Testis (tissue), 2 donors: Measurements from ENCODE around the gene CAMKMT.

Source experiments
- POLR2A ChIP-seq: fragments of 450-650 bp; IDR thresholded peaks from one replicate; pipeline ENCODE4 v1.6.1; 2017; ENCODE audit warnings: antibody characterized with exemption, mild to moderate bottlenecking, moderate library complexity
- TF ChIP-seq, protein P1 (sequence below), 3 experiments: fragments of 450-650 bp in 2 of 3; fragments of 200-600 bp in 1 of 3; sonication (generic) in 1 of 3; IDR thresholded peaks; one replicate each; pipeline ENCODE4 v1.5.1; 2016 to 2019; ENCODE audit warnings: antibody characterized with exemption in 3 of 3, mild to moderate bottlenecking in 2 of 3, moderate library complexity in 1 of 3

DNA sequence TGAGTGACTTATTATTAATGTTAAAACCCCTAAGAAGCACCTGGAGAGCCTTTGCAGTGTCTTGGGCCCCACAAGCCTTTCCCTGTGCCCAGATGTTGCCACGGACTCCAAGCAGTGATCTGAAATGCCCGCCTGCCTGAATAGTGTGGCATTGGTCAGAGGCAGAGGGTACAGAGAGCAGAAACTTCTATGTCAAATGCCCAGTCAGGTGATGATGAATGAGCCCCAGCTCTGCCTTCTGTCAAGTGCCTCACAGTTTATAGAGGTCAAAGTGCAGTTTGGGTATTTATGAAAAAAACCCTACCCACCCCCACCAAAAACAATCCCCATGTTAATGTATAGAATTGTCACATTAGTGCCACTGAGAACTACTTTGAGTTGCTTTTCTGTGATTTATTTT is 409.8 kb downstream of the CAMKMT start:
- TF ChIP-seq, protein P1, sequence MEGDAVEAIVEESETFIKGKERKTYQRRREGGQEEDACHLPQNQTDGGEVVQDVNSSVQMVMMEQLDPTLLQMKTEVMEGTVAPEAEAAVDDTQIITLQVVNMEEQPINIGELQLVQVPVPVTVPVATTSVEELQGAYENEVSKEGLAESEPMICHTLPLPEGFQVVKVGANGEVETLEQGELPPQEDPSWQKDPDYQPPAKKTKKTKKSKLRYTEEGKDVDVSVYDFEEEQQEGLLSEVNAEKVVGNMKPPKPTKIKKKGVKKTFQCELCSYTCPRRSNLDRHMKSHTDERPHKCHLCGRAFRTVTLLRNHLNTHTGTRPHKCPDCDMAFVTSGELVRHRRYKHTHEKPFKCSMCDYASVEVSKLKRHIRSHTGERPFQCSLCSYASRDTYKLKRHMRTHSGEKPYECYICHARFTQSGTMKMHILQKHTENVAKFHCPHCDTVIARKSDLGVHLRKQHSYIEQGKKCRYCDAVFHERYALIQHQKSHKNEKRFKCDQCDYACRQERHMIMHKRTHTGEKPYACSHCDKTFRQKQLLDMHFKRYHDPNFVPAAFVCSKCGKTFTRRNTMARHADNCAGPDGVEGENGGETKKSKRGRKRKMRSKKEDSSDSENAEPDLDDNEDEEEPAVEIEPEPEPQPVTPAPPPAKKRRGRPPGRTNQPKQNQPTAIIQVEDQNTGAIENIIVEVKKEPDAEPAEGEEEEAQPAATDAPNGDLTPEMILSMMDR (IDR thresholded peaks at IDR 0.05), result no peak
- TF ChIP-seq POLR2A, result no peak
